Spleen (tissue), 7 donors: ENCODE data around the gene DLEC1.

ENCODE experiments used
- CTCF ChIP-seq, 11 experiments: fragments of 200-600 bp in 7 of 11; fragments of 450-650 bp in 4 of 11; sonication (generic) in 4 of 11; IDR thresholded peaks in 8 of 11; conservative IDR thresholded peaks in 3 of 11; 1 replicate in 7 of 11; 2 replicates in 4 of 11; pipeline versions ENCODE4 v1.4.0 to v1.8.0; 2016 to 2021; ENCODE audit warnings: antibody characterized with exemption in 11 of 11, inconsistent platforms in 4 of 11, mild to moderate bottlenecking in 1 of 11
- POLR2A ChIP-seq, 3 donors: fragments of 450-650 bp; IDR thresholded peaks; one replicate each; pipeline ENCODE4 v1.5.1; 2017; ENCODE audit warnings: antibody characterized with exemption in 3 of 3, mild to moderate bottlenecking in 1 of 3
- POLR2AphosphoS5 ChIP-seq, 3 donors: sonication (generic); formaldehyde crosslinking; IDR thresholded peaks; one replicate each; pipeline ENCODE4 v1.5.1; 2017; ENCODE audit warnings: antibody characterized with exemption in 3 of 3
- donor health status: DM: no; HTN: no; CAD: no; lungs with moderate emphysema.
- donor health status: DM: no; HTN: no; CAD: no.
- donor health status: DM: no; HTN: no; CAD: no.

GRCh38 chr3:38163117-38163840 is 124.3 kb downstream of the DLEC1 start:
- no peak for TF ChIP-seq CTCF (IDR thresholded peaks at IDR 0.05 in 8 of 11, conservative IDR thresholded peaks at IDR 0.05 in 3 of 11)
- no peak for TF ChIP-seq POLR2A (IDR thresholded peaks at IDR 0.05)
- TF ChIP-seq POLR2AphosphoS5 (IDR thresholded peaks at IDR 0.05), result no peak
